Erythroblast (primary cell): Measurements from ENCODE around the gene VPS25.

ENCODE experiments used
- GATA1 ChIP-seq: IDR thresholded peaks from 2 replicates; pipeline ENCODE4 v1.6.1; 2011; ENCODE audit warnings: low read depth, mild to moderate bottlenecking, control low read depth, low read length, moderate library complexity
- POLR2A ChIP-seq: IDR thresholded peaks from 2 replicates; pipeline ENCODE4 v1.6.1; 2011; ENCODE audit warnings: mild to moderate bottlenecking, low read length

- TF ChIP-seq POLR2A: no peak
- no peak for TF ChIP-seq GATA1
These were observed 29.5 kb upstream of the VPS25 start for GRCh38 chr17:42743595-42744282.
